Ovary (tissue), 3 donors: ENCODE measurements around the gene RPTOR.

ENCODE experiments used
- POLR2A ChIP-seq: fragments of 450-650 bp; IDR thresholded peaks from one replicate; pipeline ENCODE4 v1.6.1; 2017; ENCODE audit warnings: antibody characterized with exemption, mild to moderate bottlenecking, moderate library complexity
- TF ChIP-seq, protein P1 (sequence below), 3 donors: fragments of 450-650 bp in 2 of 3; fragments of 200-600 bp in 1 of 3; IDR thresholded peaks; one replicate each; pipeline versions ENCODE4 v1.5.1 to v1.8.0; 2016 to 2022; ENCODE audit warnings: antibody characterized with exemption in 3 of 3, mild to moderate bottlenecking in 1 of 3
- donor health status: DM: no; HTN: no; CAD: no.

DNA sequence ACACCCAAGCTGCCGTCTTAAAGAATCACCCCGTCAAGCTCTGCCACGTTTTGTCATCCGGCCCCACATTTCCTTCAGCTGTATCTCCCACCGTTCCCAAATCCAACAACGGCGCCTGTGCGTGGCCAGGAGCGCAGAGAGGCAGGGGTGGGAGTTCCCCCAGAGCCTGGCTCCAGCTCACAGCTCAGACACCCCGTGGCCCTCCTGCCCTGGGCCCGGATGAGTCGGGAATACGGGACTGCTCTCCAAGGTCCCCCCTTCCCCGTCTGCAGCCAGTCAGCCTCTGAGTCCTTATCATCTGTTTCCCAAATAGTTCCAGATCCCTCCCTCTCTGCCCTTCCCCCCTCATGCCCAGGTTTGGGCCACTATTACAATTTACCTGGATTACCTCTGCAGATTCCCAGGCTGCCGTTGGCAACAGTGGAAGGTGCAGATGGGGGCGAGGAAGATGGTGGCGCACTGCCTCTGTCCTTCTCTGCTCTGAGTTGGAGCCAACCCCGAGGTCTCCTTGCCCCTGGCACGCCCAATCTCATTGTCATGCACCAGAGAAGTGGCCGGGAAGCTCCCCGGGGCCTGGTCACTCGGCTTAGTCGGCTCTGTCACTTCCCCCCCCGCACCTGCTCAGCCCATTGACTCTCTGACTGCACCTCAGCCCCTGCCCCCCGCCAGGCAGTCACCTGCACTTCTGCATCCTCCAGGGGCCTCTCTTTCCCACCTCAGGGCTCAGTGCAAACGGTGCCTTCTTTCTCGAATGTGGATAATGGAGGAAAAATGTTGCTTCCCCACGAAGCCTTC is 18.3 kb upstream of the RPTOR start:
- TF ChIP-seq, protein P1, sequence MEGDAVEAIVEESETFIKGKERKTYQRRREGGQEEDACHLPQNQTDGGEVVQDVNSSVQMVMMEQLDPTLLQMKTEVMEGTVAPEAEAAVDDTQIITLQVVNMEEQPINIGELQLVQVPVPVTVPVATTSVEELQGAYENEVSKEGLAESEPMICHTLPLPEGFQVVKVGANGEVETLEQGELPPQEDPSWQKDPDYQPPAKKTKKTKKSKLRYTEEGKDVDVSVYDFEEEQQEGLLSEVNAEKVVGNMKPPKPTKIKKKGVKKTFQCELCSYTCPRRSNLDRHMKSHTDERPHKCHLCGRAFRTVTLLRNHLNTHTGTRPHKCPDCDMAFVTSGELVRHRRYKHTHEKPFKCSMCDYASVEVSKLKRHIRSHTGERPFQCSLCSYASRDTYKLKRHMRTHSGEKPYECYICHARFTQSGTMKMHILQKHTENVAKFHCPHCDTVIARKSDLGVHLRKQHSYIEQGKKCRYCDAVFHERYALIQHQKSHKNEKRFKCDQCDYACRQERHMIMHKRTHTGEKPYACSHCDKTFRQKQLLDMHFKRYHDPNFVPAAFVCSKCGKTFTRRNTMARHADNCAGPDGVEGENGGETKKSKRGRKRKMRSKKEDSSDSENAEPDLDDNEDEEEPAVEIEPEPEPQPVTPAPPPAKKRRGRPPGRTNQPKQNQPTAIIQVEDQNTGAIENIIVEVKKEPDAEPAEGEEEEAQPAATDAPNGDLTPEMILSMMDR (IDR thresholded peaks at IDR 0.05), result no peak
- no peak for TF ChIP-seq POLR2A
